Temporal lobe (tissue), 1 donor: ENCODE results near the gene HTR3A. TPM values are rescaled to one million over a fixed set of nuclear protein-coding genes. Genes with fewer than 3 reads are reported as not detected.

Experiments
- total RNA-seq: library from RNA; depleted of rRNA; stranded (reverse); fragments of >200 nt; gene quantifications from one replicate; pipeline ENCODE4 v1.2.3, GENCODE V29; 2014

HTR3A gene
- total RNA-seq, 1 donor from 2014 or later: 0.74 TPM

Other genes with a start within 250 kb of the HTR3A start
- gene ZW10, start 201.4 kb upstream of the HTR3A start, total RNA-seq: 9.8 TPM
- not detected for gene CLDN25, start 195.3 kb upstream of the HTR3A start, total RNA-seq
- 19.7 TPM for gene USP28, start 99.5 kb upstream of the HTR3A start, total RNA-seq
- gene HTR3B, start 70.3 kb upstream of the HTR3A start, total RNA-seq: 0.25 TPM
- gene ZBTB16, start 84.6 kb downstream of the HTR3A start, total RNA-seq: 8.4 TPM